KBM-7 (cell line): ENCODE measurements around the gene OPCML.

Experiments
- DNase-seq: peaks from one replicate; pipeline ENCODE4 v3.0.0-alpha.2; 2015
- in situ Hi-C: fragments of 300-500 bp; cut with MboI; formaldehyde crosslinking; loops from 2 replicates; pipeline ENCODE4 v1.14.3; 2020; ENCODE audit warnings: low sequenced_read_pairs, low pct_unique_long_range_greater_than_20kb, mixed read lengths

Gene OPCML

DNA sequence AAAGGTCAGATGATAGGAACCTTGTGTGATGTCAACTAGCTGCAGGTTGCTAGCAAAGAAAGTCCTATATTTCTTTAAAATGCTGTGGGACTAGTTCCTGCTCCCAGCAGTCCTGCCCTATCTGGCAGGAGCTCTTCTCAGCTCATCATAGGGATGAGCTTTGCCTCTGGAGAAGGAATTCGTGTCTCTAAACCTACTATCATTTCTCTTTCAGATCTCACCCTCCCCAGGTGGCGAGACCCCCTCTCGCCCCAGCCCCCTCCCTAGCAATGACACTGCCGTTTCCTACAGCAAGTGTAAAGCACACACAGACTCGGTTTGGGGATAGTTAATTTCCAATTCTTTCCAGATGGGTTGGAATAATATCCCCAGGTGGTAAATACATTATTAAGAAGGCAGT lies 533.3 kb downstream of the OPCML start:
- in situ Hi-C loops = no loop called here
- DNase-seq = no peak

- DNase-seq = no peak
- in situ Hi-C loops = no loop called here
Observed at GRCh38 chr11:132997396-132997795, 534.9 kb downstream of the OPCML start.

- DNase-seq = no peak
- in situ Hi-C loops = no loop called here
Observed at GRCh38 chr11:132994966-132995365, 537.3 kb downstream of the OPCML start.

GRCh38 chr11:132993991-132994502 lies 538.3 kb downstream of the OPCML start:
- in situ Hi-C loops = no loop called here
- no peak for DNase-seq

GRCh38 chr11:132992838-132993631 lies 539.3 kb downstream of the OPCML start:
- no peak for DNase-seq
- in situ Hi-C loops = no loop called here

DNA sequence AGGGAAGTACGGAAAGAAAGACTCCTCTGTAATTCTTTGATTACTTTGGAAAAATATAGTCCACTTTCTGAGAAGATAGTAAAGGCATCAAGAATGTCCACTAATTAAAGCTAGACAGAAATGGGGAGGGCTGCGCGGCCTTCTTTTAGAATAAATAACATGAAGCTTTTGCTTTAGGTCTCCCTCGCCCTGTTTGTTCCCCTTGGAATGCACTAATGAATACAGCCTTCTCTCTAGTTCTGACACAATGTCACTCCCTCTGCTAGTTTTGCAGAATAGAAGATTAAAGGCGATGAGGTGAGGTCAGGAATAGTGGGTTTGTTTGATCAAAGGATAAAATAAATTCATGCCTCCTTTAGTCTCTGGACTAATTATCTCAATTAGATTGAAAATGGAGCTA lies 543.9 kb downstream of the OPCML start:
- DNase-seq = no peak
- in situ Hi-C loops = no loop called here

- no peak for DNase-seq
- in situ Hi-C loops = no loop called here
Observed at GRCh38 chr11:132987936-132988335, 544.4 kb downstream of the OPCML start.

- no peak for DNase-seq
- in situ Hi-C loops = no loop called here
Observed at GRCh38 chr11:132983641-132983978, 548.7 kb downstream of the OPCML start.

GRCh38 chr11:132982772-132983640 lies 549.3 kb downstream of the OPCML start:
- no peak for DNase-seq
- in situ Hi-C loops = no loop called here

DNA sequence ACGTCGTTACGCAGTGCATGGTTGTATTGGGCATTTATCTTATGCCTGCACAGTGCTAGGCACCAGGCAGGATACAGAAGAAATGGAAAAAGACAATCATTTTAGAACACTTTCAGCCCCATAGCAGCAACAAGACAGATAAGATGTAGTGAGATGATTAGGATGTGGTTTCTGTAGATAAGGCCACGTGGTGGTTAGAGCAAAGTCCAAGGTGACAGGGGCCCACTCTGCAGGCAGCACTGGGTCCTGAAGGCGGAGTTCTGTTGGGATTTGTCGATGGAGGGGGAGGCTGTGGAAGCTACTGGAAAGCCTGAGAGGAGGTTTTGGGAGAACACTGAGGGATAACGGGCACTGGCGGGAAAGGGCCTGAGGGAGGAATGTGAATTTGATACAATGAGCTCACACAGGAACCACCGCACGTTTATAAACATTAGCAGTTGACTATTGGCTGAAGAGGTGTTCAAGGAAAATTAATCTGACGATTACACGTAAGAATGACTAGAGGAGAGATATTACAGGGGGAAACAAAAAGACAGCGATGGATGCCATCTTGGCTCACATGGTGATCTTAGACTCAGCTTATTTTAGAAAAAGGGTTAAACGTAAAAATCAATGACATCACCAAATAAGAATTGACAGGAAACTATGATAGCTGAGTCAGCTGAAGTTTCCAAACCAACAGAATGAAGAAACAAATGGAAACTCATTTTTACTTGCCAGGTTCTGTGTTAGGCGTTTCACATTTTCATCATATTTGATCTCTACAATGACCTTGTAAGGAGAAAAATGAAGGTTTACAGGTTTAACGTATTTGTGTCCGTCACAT lies 551.0 kb downstream of the OPCML start:
- no peak for DNase-seq
- in situ Hi-C loops = no loop called here

DNA sequence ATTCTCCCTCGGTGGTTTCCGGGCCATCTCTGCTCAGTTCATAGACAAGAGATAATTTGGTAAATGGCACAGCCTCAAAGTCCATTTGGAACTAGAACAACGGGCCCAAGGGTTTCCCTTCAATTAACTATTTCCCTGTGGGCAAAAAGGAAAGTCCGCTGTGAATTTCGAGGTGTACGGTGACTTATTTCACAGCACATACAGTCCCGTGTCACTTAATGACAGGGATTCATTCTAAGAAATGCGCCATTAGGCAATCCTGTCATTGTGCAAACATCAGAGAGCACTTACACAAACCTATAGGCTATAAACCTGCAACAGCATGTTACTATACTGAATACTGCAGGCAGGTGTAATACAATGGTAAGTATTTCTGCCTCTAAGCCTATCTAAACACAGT lies 551.6 kb downstream of the OPCML start:
- in situ Hi-C loops = no loop called here
- no peak for DNase-seq

DNA sequence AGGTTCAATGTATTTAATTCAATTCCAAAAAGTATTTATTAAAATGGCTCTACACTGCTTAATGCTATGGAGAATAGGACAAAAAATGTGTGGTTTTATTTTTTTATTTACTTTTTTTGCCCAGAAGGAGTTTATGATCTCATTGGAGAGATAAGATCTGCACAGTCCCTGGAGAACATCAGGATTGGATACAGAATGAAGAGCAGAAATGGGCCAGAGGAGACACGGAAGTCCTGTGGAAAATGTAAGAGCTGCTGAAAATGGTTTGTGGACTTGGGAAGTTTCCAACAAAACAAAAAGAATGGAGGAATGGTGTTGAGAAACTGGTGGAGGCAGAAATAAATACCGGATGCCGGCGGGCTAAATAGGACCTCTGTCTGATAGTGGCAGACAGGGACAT lies 554.6 kb downstream of the OPCML start:
- no peak for DNase-seq
- in situ Hi-C loops = no loop called here

DNA sequence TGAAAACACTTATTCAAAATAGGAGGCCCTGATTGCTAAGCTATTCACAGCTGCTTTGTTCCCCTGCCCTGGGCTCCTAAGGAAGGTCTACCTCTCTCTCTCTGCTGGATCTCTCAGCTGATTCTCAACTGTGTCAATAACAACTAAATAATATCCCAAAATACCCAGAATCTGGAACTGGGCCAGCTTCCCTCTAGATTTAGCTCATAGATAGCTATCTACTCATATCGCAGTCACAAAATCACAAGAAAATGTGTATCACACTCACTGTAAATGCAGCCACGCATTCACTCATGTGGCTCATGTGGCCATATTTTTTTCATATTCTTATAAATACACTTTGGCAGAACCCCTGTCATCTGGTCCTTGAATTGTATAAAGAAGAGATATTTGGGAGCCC lies 555.1 kb downstream of the OPCML start:
- in situ Hi-C loops = no loop called here
- no peak for DNase-seq

DNA sequence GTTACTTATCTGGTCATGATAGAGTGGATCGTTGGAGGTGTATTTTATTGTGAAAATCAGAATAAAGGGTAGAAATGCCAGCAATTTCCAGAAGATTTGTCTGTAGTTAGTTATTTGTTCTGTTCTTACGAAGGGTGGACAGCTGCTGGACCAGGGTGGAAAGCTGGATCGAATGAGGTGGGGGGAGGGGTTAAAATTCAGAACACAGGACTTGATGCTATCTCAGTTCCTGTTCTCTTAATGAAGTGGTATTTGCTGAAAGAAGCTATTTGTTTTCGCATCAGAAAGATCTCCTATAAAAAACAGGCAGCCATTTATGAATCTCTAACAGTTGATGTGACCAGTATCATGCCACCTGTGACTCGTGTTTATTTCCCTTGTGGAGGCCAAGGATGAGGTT lies 556.2 kb downstream of the OPCML start:
- in situ Hi-C loops = no loop called here

DNA sequence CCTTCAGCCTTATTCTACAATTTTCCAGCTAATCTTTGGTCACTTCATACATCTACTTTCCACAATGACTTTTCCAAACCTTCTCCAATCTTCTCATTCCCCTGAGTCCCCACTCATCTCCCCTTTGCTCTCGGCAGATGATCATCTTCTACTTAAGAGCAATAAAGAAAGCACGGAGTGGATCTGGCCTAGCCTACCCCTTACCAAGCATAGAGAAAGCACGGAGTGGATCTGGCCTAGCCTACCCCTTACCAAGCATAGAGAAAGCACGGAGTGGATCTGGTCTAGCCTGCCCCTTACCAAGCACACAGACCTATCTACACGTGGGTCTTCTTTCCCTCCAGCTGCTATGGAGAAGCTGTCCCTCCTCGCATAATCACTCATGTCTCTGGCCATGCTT lies 558.6 kb downstream of the OPCML start:
- in situ Hi-C loops = no loop called here
- no peak for DNase-seq

More for the DNA sequence above, 556.2 kb downstream of the OPCML start:
- DNase-seq = no peak

- DNase-seq = no peak
- in situ Hi-C loops = no loop called here
Observed at GRCh38 chr11:132972565-132972964, 559.7 kb downstream of the OPCML start.

GRCh38 chr11:132971351-132971750 lies 561.0 kb downstream of the OPCML start:
- DNase-seq = no peak
- in situ Hi-C loops = no loop called here

GRCh38 chr11:132969892-132970291 lies 562.4 kb downstream of the OPCML start:
- DNase-seq = no peak
- in situ Hi-C loops = no loop called here

GRCh38 chr11:132962041-132962440 lies 570.3 kb downstream of the OPCML start:
- no peak for DNase-seq
- in situ Hi-C loops = no loop called here

GRCh38 chr11:132961453-132961852 lies 570.8 kb downstream of the OPCML start:
- no peak for DNase-seq
- in situ Hi-C loops = no loop called here
